Epithelial cell of esophagus (primary cell): ENCODE data around the gene LRRC51.
"Not testable (repeated sequence)": the region's sequence is repeated elsewhere in the genome, so short reads cannot be mapped to it uniquely, and the experiment has no call there.

Source experiments
- DNase-seq: peaks from one replicate; pipeline ENCODE4 v3.0.0; 2010; ENCODE audit warnings: low read depth
- H3K4me3 ChIP-seq: 2 replicates; pipeline ENCODE4 v1.5.1; 2011; ENCODE audit warnings: mild to moderate bottlenecking, low read length, control low read depth
- TF ChIP-seq, protein P1 (sequence below): IDR thresholded peaks from 2 replicates; pipeline ENCODE4 v1.5.1; 2011; ENCODE audit warnings: low read depth, mild to moderate bottlenecking, low read length, control low read depth, inconsistent platforms; ENCODE audit not compliant: insufficient read depth; ENCODE audit errors: missing control alignments

The LRRC51 gene

GRCh38 chr11:72140661-72141060, 60.0 kb downstream of the LRRC51 start:
- no peak overlapping the region for H3K4me3 ChIP-seq
- no peak for DNase-seq
- TF ChIP-seq, protein P1, sequence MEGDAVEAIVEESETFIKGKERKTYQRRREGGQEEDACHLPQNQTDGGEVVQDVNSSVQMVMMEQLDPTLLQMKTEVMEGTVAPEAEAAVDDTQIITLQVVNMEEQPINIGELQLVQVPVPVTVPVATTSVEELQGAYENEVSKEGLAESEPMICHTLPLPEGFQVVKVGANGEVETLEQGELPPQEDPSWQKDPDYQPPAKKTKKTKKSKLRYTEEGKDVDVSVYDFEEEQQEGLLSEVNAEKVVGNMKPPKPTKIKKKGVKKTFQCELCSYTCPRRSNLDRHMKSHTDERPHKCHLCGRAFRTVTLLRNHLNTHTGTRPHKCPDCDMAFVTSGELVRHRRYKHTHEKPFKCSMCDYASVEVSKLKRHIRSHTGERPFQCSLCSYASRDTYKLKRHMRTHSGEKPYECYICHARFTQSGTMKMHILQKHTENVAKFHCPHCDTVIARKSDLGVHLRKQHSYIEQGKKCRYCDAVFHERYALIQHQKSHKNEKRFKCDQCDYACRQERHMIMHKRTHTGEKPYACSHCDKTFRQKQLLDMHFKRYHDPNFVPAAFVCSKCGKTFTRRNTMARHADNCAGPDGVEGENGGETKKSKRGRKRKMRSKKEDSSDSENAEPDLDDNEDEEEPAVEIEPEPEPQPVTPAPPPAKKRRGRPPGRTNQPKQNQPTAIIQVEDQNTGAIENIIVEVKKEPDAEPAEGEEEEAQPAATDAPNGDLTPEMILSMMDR: no peak

- DNase-seq: peak; percentile 90
- TF ChIP-seq, protein P1: no peak
- H3K4me3 ChIP-seq: no peak overlapping the region
Observed at GRCh38 chr11:72141066-72141465, 60.4 kb downstream of the LRRC51 start.

GRCh38 chr11:72142086-72142485, 61.4 kb downstream of the LRRC51 start:
- peak; percentile 90 for DNase-seq
- not testable (repeated sequence) for H3K4me3 ChIP-seq

DNA sequence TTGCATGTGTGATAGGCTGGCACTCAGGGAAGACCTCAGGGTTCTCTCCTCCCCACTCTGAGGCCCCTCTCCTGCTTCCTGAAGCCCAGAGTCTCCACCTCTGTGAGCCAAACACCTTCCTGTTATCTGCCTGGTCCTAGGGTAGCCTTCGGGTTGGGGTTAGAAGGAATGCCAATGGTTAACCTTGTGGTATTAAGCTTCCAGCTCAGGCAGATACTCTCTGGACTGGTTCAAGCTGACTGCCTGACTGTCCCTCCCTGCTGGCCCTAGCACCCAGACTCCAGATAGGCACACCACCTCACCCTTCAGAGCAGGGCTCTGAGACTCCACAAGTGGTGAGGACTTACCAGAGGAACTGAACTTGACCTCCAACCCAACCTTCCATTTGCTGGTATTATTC, 61.9 kb downstream of the LRRC51 start:
- DNase-seq, H3K4me3 ChIP-seq: not testable (repeated sequence)

DNA sequence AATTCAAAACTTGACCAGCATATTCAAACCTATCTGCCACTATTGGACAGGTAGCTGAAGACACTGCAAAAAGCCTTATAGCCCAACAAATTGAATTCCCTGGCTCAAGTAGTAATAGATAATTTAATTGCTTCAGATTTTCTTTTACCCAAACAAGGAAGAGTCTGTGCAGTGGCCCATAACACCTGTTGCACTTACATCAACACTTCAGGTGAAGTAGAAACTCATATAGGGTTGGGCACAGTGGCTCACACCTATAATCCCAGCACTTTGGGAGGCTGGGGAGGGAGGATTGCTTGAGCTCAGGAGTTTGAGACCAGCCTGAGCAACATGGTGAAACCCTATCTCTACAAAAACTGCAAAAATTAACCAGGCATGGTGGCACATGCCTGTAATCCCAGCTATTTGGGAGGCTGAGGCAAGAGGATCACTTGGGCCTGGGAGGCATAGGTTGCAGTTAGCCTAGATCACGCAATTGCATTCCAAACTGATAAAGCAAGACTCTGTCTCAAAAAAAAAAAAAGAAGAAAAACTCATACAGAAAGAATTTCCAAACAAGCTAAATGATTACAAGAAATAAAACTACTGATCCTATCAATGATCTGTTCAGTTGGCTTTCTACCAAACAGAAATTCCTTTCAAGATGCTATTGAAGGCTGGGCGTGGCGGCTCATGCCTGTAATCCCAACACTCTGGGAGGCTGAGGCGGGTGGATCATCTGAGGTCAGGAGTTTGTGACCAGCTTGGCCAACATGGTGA, 64.3 kb downstream of the LRRC51 start:
- TF ChIP-seq, protein P1: no peak
- H3K4me3 ChIP-seq: no peak overlapping the region
- peak; percentile 93 for DNase-seq
